Measurements from ENCODE around the gene KLC1. TPM values are rescaled to one million over a fixed set of nuclear protein-coding genes. Genes with fewer than 3 reads are reported as not detected.

KLC1 gene
- total RNA-seq, 1 experiment from 2014 or later = 216 TPM

- Mint-ChIP-seq H3K27ac (ENCODE audit: low read depth, unreplicated experiment) (no peak overlapping the region), H3K4me1 (ENCODE audit: insufficient read depth, unreplicated experiment) (peaks cover 14% of the 10 kb centered on the region), H3K36me3 (ENCODE audit: insufficient read depth, unreplicated experiment) (peaks cover 75% of the 10 kb centered on the region), H3K9me3 (ENCODE audit: unreplicated experiment) (no peaks in the 10 kb centered on the region), H3K4me3 (ENCODE audit: unreplicated experiment) (no peak overlapping the region), H3K27me3 (ENCODE audit: insufficient read depth, unreplicated experiment) (no peaks in the 10 kb centered on the region)
- no TSS peak for BruUV-seq (replicated peaks)
- TF ChIP-seq, protein P1, sequence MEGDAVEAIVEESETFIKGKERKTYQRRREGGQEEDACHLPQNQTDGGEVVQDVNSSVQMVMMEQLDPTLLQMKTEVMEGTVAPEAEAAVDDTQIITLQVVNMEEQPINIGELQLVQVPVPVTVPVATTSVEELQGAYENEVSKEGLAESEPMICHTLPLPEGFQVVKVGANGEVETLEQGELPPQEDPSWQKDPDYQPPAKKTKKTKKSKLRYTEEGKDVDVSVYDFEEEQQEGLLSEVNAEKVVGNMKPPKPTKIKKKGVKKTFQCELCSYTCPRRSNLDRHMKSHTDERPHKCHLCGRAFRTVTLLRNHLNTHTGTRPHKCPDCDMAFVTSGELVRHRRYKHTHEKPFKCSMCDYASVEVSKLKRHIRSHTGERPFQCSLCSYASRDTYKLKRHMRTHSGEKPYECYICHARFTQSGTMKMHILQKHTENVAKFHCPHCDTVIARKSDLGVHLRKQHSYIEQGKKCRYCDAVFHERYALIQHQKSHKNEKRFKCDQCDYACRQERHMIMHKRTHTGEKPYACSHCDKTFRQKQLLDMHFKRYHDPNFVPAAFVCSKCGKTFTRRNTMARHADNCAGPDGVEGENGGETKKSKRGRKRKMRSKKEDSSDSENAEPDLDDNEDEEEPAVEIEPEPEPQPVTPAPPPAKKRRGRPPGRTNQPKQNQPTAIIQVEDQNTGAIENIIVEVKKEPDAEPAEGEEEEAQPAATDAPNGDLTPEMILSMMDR (IDR thresholded peaks at IDR 0.05; ENCODE audit: unreplicated experiment) = no peak
- intact Hi-C loops (cut with micrococcal nuclease) = no loop called here
- POLR2A ChIA-PET = interaction anchor here (1.0 to 1.4 kb wide), 2 partner anchors 12 to 19 kb away, joined by 3 to 5 read pairs; no protein-coding TSS in a partner anchor
- CTCF ChIA-PET = interaction anchor here (0.6 to 1.4 kb wide), 3 partner anchors 12 to 118 kb away, joined by 3 to 5 read pairs (median 3); no protein-coding TSS in a partner anchor
- DNase-seq (ENCODE audit: unreplicated experiment) = no peak
Measured at GRCh38 chr14:103692159-103692558, 63.1 kb downstream of the KLC1 start.

DNA sequence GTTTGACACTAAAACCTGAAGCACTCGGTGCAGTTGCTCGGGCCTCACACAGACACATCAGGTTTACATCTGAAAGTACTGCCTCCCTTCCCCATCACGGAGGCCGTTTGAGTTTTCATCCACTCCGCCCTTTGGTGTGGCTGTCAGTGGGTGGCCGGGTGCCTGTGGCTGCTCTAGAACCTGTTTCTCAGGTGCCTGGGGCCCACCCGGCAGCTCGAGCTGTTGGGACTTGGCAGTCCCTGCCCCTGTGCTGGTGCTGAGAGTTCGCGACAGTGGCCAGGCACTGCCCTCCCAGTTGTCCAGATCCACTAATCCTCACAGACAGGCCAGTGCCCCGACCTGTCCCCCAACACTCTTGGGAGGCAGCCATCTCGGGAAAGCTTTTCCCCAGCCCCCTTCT, 63.9 kb downstream of the KLC1 start:
- peak overlapping the region; percentile 39 for H3K27ac Mint-ChIP-seq (ENCODE audit: low read depth, unreplicated experiment)
- DNase-seq (ENCODE audit: unreplicated experiment) = no peak
- H3K27me3 Mint-ChIP-seq (ENCODE audit: insufficient read depth, unreplicated experiment) = no peaks in the 10 kb centered on the region
- H3K4me1 Mint-ChIP-seq (ENCODE audit: insufficient read depth, unreplicated experiment) = peaks cover 14% of the 10 kb centered on the region
- no peaks in the 10 kb centered on the region for H3K9me3 Mint-ChIP-seq (ENCODE audit: unreplicated experiment)
- BruUV-seq (replicated peaks) = no TSS peak
- TF ChIP-seq, protein P1 (IDR thresholded peaks at IDR 0.05; ENCODE audit: unreplicated experiment) = no peak
- ChIA-PET CTCF (interaction anchor here (0.6 to 1.4 kb wide), 5 partner anchors 13 to 186 kb away, joined by 3 to 5 read pairs (median 3); no protein-coding TSS in a partner anchor), POLR2A (interaction anchor here (0.6 to 1.4 kb wide), 4 partner anchors 11 to 87 kb away, joined by 3 to 5 read pairs (median 4); partner anchors contain the start of genes XRCC3 and ZFYVE21)
- intact Hi-C loops (cut with micrococcal nuclease) = no loop called here
- H3K36me3 Mint-ChIP-seq (ENCODE audit: insufficient read depth, unreplicated experiment) = peaks cover 69% of the 10 kb centered on the region
- H3K4me3 Mint-ChIP-seq (ENCODE audit: unreplicated experiment) = no peak overlapping the region

- Mint-ChIP-seq H3K27ac (ENCODE audit: low read depth, unreplicated experiment) (peak overlapping the region; percentile 39), H3K4me3 (ENCODE audit: unreplicated experiment) (no peak overlapping the region), H3K9me3 (ENCODE audit: unreplicated experiment) (no peaks in the 10 kb centered on the region), H3K4me1 (ENCODE audit: insufficient read depth, unreplicated experiment) (peaks cover 14% of the 10 kb centered on the region), H3K27me3 (ENCODE audit: insufficient read depth, unreplicated experiment) (no peaks in the 10 kb centered on the region), H3K36me3 (ENCODE audit: insufficient read depth, unreplicated experiment) (peaks cover 67% of the 10 kb centered on the region)
- POLR2A ChIA-PET = interaction anchor here (0.7 to 1.0 kb wide), 2 partner anchors 22 to 86 kb away, joined by 3 to 4 read pairs; partner anchors contain the start of genes XRCC3 and ZFYVE21
- TF ChIP-seq, protein P1 (IDR thresholded peaks at IDR 0.05; ENCODE audit: unreplicated experiment) = no peak
- intact Hi-C loops (cut with micrococcal nuclease) = no loop called here
- CTCF ChIA-PET = interaction anchor here (0.6 to 1.4 kb wide), 3 partner anchors 16 to 186 kb away, joined by 3 to 5 read pairs (median 3); no protein-coding TSS in a partner anchor
- DNase-seq (ENCODE audit: unreplicated experiment) = peak; percentile 81
- no TSS peak for BruUV-seq (replicated peaks)
Measured at GRCh38 chr14:103693515-103693914, 64.5 kb downstream of the KLC1 start.

- peaks cover 57% of the 10 kb centered on the region for H3K36me3 Mint-ChIP-seq (ENCODE audit: insufficient read depth, unreplicated experiment)
- peak overlapping the region; percentile 39 for H3K27ac Mint-ChIP-seq (ENCODE audit: low read depth, unreplicated experiment)
- no peaks in the 10 kb centered on the region for H3K9me3 Mint-ChIP-seq (ENCODE audit: unreplicated experiment)
- POLR2A ChIA-PET = interaction anchor here (0.7 to 1.4 kb wide), 3 partner anchors 18 to 21 kb away, joined by 3 to 6 read pairs (median 3); partner anchors contain the start of genes XRCC3 and ZFYVE21
- TF ChIP-seq, protein P1 (IDR thresholded peaks at IDR 0.05; ENCODE audit: unreplicated experiment) = no peak
- no peaks in the 10 kb centered on the region for H3K27me3 Mint-ChIP-seq (ENCODE audit: insufficient read depth, unreplicated experiment)
- DNase-seq (ENCODE audit: unreplicated experiment) = no peak
- no TSS peak for BruUV-seq (replicated peaks)
- peaks cover 14% of the 10 kb centered on the region for H3K4me1 Mint-ChIP-seq (ENCODE audit: insufficient read depth, unreplicated experiment)
- CTCF ChIA-PET = no interaction called here
- H3K4me3 Mint-ChIP-seq (ENCODE audit: unreplicated experiment) = no peak overlapping the region
- intact Hi-C loops (cut with micrococcal nuclease) = no loop called here
Measured at GRCh38 chr14:103694572-103695026, 65.6 kb downstream of the KLC1 start.

Data from MCF 10A (cell line).